IMR-90 (cell line): ENCODE results near the gene C6orf47. TPM values are rescaled to one million over a fixed set of nuclear protein-coding genes. Genes with fewer than 3 reads are reported as not detected.

ENCODE experiments used
- ATAC-seq: fragments of 200-7000 bp; cut with Tn5 transposase; 2 replicates; pipeline ENCODE4 v1.9.1; 2020; ENCODE audit warnings: low read depth, mild to moderate bottlenecking, moderate library complexity
- BruUV-seq: library from RNA; stranded (reverse); fragments of 400-500 nt; replicated peaks from 2 replicates; lab custom pipeline; 2021; lab: Mats Ljungman, UMichigan
- CTCF ChIA-PET: fragments of 300-600 bp; formaldehyde crosslinking; extraction: SDS; loops from one replicate; lab custom pipeline; 2021; ENCODE audit warnings: antibody characterized with exemption; lab: Yijun Ruan, JAX
- POLR2A ChIA-PET: fragments of 300-600 bp; sonication (Branson Sonifier 250); formaldehyde crosslinking; loops from one replicate; lab custom pipeline; 2022; ENCODE audit warnings: antibody characterized with exemption; ENCODE audit not compliant: unreplicated experiment; lab: Charles Lee
- DNase-seq: peaks from one replicate; pipeline ENCODE4 v3.0.0; 2013
- H2AFZ ChIP-seq: replicated peaks from 2 replicates; pipeline ENCODE3; 2013; ENCODE audit warnings: low read length, mild to moderate bottlenecking; ENCODE audit not compliant: poor library complexity
- H2AK5ac ChIP-seq: 2 replicates; pipeline ENCODE4 v1.6.1; 2013; ENCODE audit warnings: low read depth, low read length, inconsistent platforms
- H2AK9ac ChIP-seq: replicated peaks from 2 replicates; pipeline ENCODE3; 2013; ENCODE audit warnings: mild to moderate bottlenecking, low read depth, low read length, moderate library complexity; ENCODE audit not compliant: poor library complexity
- H2BK120ac ChIP-seq: 2 replicates; pipeline ENCODE4 v1.6.1; 2013; ENCODE audit warnings: low read depth, low read length, inconsistent platforms
- H2BK15ac ChIP-seq: 3 replicates; pipeline ENCODE4 v1.6.1; 2013; ENCODE audit warnings: low read depth, low read length, inconsistent platforms
- H2BK20ac ChIP-seq: 2 replicates; pipeline ENCODE4 v1.6.1; 2013; ENCODE audit warnings: low read depth, mild to moderate bottlenecking, inconsistent platforms, low read length, moderate library complexity
- H2BK5ac ChIP-seq: 2 replicates; pipeline ENCODE4 v1.6.1; 2013; ENCODE audit warnings: mild to moderate bottlenecking, low read depth, low read length, inconsistent platforms; ENCODE audit not compliant: poor library complexity, severe bottlenecking
- H3K14ac ChIP-seq: replicated peaks from 2 replicates; pipeline ENCODE4 v1.6.1; 2013; ENCODE audit warnings: low read depth, low read length, inconsistent platforms
- H3K18ac ChIP-seq: 2 replicates; pipeline ENCODE4 v1.6.1; 2013; ENCODE audit warnings: low read depth, low read length, control low read depth
- H3K23ac ChIP-seq: 2 replicates; pipeline ENCODE4 v1.6.1; 2013; ENCODE audit warnings: low read depth, low read length, inconsistent platforms
- H3K27ac ChIP-seq: 2 replicates; pipeline ENCODE4 v1.5.1; 2013; ENCODE audit warnings: mild to moderate bottlenecking, control low read depth, low read length; ENCODE audit not compliant: insufficient read depth
- H3K27me3 ChIP-seq: 2 replicates; pipeline ENCODE4 v1.6.1; 2013; ENCODE audit warnings: low read length; ENCODE audit not compliant: control insufficient read depth, insufficient read depth
- H3K36me3 ChIP-seq: 2 replicates; pipeline ENCODE4 v1.6.1; 2013; ENCODE audit warnings: low read length, mixed read lengths; ENCODE audit not compliant: control insufficient read depth, insufficient read depth
- H3K4ac ChIP-seq: 2 replicates; pipeline ENCODE4 v1.6.1; 2013; ENCODE audit warnings: low read depth, low read length, inconsistent platforms
- H3K4me1 ChIP-seq: 2 replicates; pipeline ENCODE4 v1.6.1; 2013; ENCODE audit warnings: low read length, mixed read lengths; ENCODE audit not compliant: control insufficient read depth, insufficient read depth
- H3K4me2 ChIP-seq: 2 replicates; pipeline ENCODE4 v1.6.1; 2013; ENCODE audit warnings: low read depth, mild to moderate bottlenecking, control low read depth, low read length, moderate library complexity
- H3K4me3 ChIP-seq: 2 replicates; pipeline ENCODE4 v1.5.1; 2013; ENCODE audit warnings: low read depth, mild to moderate bottlenecking, control low read depth, low read length, moderate library complexity; ENCODE audit not compliant: insufficient read depth
- H3K56ac ChIP-seq: 2 replicates; pipeline ENCODE4 v1.6.1; 2013; ENCODE audit warnings: low read length, inconsistent platforms; ENCODE audit not compliant: insufficient read depth; ENCODE audit errors: extremely low read depth
- H3K79me1 ChIP-seq, 2 experiments: 2 replicates each; pipeline ENCODE4 v1.6.1; 2013; ENCODE audit warnings: low read length in 2 of 2, inconsistent platforms in 1 of 2, low read depth in 1 of 2
- H3K9ac ChIP-seq: 2 replicates; pipeline ENCODE4 v1.6.1; 2013; ENCODE audit warnings: low read depth, low read length, control low read depth
- H3K9me1 ChIP-seq: 2 replicates; pipeline ENCODE4 v1.6.1; 2013; ENCODE audit warnings: low read length, inconsistent platforms; ENCODE audit not compliant: insufficient read depth
- H3K9me3 ChIP-seq: 2 replicates; pipeline ENCODE4 v1.6.1; 2013; ENCODE audit warnings: low read length; ENCODE audit not compliant: control insufficient read depth, insufficient read depth
- H4K20me1 ChIP-seq: 2 replicates; pipeline ENCODE4 v1.6.1; 2013; ENCODE audit warnings: low read length, inconsistent platforms; ENCODE audit not compliant: insufficient read depth
- H4K5ac ChIP-seq: 2 replicates; pipeline ENCODE4 v1.6.1; 2013; ENCODE audit warnings: mild to moderate bottlenecking, low read depth, low read length, control low read depth
- H4K8ac ChIP-seq, 2 experiments: 2 replicates each; pipeline ENCODE4 v1.6.1; 2013; ENCODE audit warnings: low read depth in 2 of 2, low read length in 2 of 2, control low read depth in 1 of 2, inconsistent platforms in 1 of 2
- H4K91ac ChIP-seq: 2 replicates; pipeline ENCODE4 v1.6.1; 2013; ENCODE audit warnings: low read depth, low read length, inconsistent platforms; ENCODE audit not compliant: insufficient read depth
- BHLHE40 ChIP-seq: fragments of 150-350 bp; IDR thresholded peaks from 2 replicates; pipeline ENCODE4 v1.6.1; 2016; ENCODE audit warnings: mild to moderate bottlenecking, low read depth, low read length
- FOS ChIP-seq: fragments of 150-350 bp; IDR thresholded peaks from 2 replicates; pipeline ENCODE4 v1.6.1; 2016; ENCODE audit warnings: low read depth, low read length
- MAZ ChIP-seq: IDR thresholded peaks from 2 replicates; pipeline ENCODE4 v1.6.1; 2012; ENCODE audit warnings: low read depth, mild to moderate bottlenecking, low read length, improper control_type of control experiment, moderate library complexity, borderline replicate concordance
- RAD21 ChIP-seq: IDR thresholded peaks from 2 replicates; pipeline ENCODE4 v1.6.1; 2012; ENCODE audit warnings: low read length, improper control_type of control experiment
- RCOR1 ChIP-seq: IDR thresholded peaks from 2 replicates; pipeline ENCODE4 v1.6.1; 2012; ENCODE audit warnings: mild to moderate bottlenecking, low read length, improper control_type of control experiment; ENCODE audit not compliant: insufficient replicate concordance
- RFX5 ChIP-seq: IDR thresholded peaks from 2 replicates; pipeline ENCODE4 v1.8.0; 2012; ENCODE audit warnings: low read depth, mild to moderate bottlenecking, low read length, moderate library complexity
- SMC3 ChIP-seq: fragments of 150-350 bp; IDR thresholded peaks from 2 replicates; pipeline ENCODE4 v1.6.1; 2016; ENCODE audit warnings: low read depth, mild to moderate bottlenecking, antibody characterized with exemption, low read length, moderate library complexity
- WGBS, 2 experiments: methylation state at CpG; one replicate each; pipeline versions ENCODE4 v1.1.5 to v1.1.7; 2013; ENCODE audit warnings: missing lambda C conversion rate in 2 of 2; ENCODE audit not compliant: insufficient read length in 1 of 2; ENCODE audit errors: extremely low coverage in 2 of 2; 5-methylcytosine and 5-hydroxymethylcytosine counted together
- dilution Hi-C: fragments of 300-500 bp; cut with HindIII; formaldehyde crosslinking; loops from one replicate; pipeline ENCODE4 v1.14.3; 2018; ENCODE audit warnings: low sequenced_read_pairs; ENCODE audit not compliant: unreplicated experiment
- in situ Hi-C: fragments of 300-500 bp; cut with MboI; formaldehyde crosslinking; loops from 3 replicates; pipeline ENCODE4 v1.14.3; 2019; ENCODE audit warnings: low sequenced_read_pairs, inconsistent platforms, mixed read lengths
- intact Hi-C: fragments of 100-400 bp; cut with micrococcal nuclease; formaldehyde crosslinking; loops from 2 replicates; pipeline ENCODE4 v1.10.0; 2022
- polyA plus RNA-seq, 3 experiments: library from polyadenylated mRNA; depleted of rRNA; stranded (reverse); fragments of >200 nt; gene quantifications; 2 replicates each; pipeline ENCODE4 v1.2.3, GENCODE V29; 2012; ENCODE audit warnings: low replicate concordance in 1 of 3
- total RNA-seq: library from RNA; depleted of rRNA; stranded (reverse); fragments of >200 nt; gene quantifications from 2 replicates; pipeline ENCODE4 v1.2.3, GENCODE V29; 2012

Gene C6orf47
- total and polyA plus RNA-seq, 2 of the 4 experiments (the other 2 are of a cell fraction) = 8.9 to 14.2 TPM

- no peak overlapping the region for H3K27ac ChIP-seq
- no TSS peak for BruUV-seq
- H3K27me3 ChIP-seq = no peaks in the 10 kb centered on the region
- H3K56ac ChIP-seq = no peak overlapping the region
- WGBS, 2 experiments = no CpG with 5 or more reads among the region's 3 CpGs
- ChIA-PET CTCF (no interaction called here), POLR2A (interaction anchor here (0.9 kb wide), 1 partner anchor 29 kb away, joined by 3 read pairs; no protein-coding TSS in a partner anchor)
- peaks cover 31 to 44% of the 10 kb centered on the region in 2 experiments for H3K79me1 ChIP-seq
- TF ChIP-seq SMC3 = no peak
- no peak for TF ChIP-seq FOS
- TF ChIP-seq RFX5 = no peak
- no peak for TF ChIP-seq RAD21
- TF ChIP-seq RCOR1 = no peak
- TF ChIP-seq MAZ = no peak
- TF ChIP-seq BHLHE40 = no peak
- H2BK120ac ChIP-seq = no peak overlapping the region
- no peak overlapping the region for H2AK9ac ChIP-seq
- no peak overlapping the region for H4K8ac ChIP-seq
- DNase-seq (peak; percentile 20), ATAC-seq (peak; percentile 24)
- H3K9me1 ChIP-seq = no peaks in the 10 kb centered on the region
- H4K20me1 ChIP-seq = peaks cover 24% of the 10 kb centered on the region
- no peak overlapping the region for H3K9ac ChIP-seq
- no peak overlapping the region for H3K14ac ChIP-seq
- in situ Hi-C loops (no loop called here), intact Hi-C loops (no loop called here), dilution Hi-C loops (no loop called here)
- no peak overlapping the region for H3K4ac ChIP-seq
- no peak overlapping the region for H3K4me2 ChIP-seq
- no peaks in the 10 kb centered on the region for H3K9me3 ChIP-seq
- H3K18ac ChIP-seq = no peak overlapping the region
- no peak overlapping the region for H3K4me3 ChIP-seq
- peaks cover 85% of the 10 kb centered on the region for H3K36me3 ChIP-seq
- H4K5ac ChIP-seq = no peak overlapping the region
- H2AFZ ChIP-seq = no peak overlapping the region
- no peak overlapping the region for H2BK15ac ChIP-seq
- no peak overlapping the region for H3K23ac ChIP-seq
- no peaks in the 10 kb centered on the region for H3K4me1 ChIP-seq
- H2AK5ac ChIP-seq = no peak overlapping the region
- no peak overlapping the region for H4K91ac ChIP-seq
- H2BK5ac ChIP-seq = no peak overlapping the region
- no peak overlapping the region for H2BK20ac ChIP-seq
Measured at GRCh38 chr6:31634131-31634530, 26.4 kb downstream of the C6orf47 start.
